DND-41 (cell line): ENCODE data around the gene HARS2.
A peak's percentile ranks its signal among the peaks of the same experiment; 100 is the strongest.
"Not testable (repeated sequence)": the region's sequence is repeated elsewhere in the genome, so short reads cannot be mapped to it uniquely, and the experiment has no call there.

ENCODE experiments used
- ATAC-seq: fragments of 200-7000 bp; cut with Tn5 transposase; 3 replicates; pipeline ENCODE4 v1.9.1; 2021; ENCODE audit warnings: low read depth; ENCODE audit not compliant: insufficient read depth
- DNase-seq: peaks from one replicate; pipeline ENCODE4 v3.0.0-alpha.2; 2020
- H2AFZ ChIP-seq: 2 replicates; pipeline ENCODE4 v1.6.0; 2012; ENCODE audit warnings: low read depth, low read length
- H3K27ac ChIP-seq: 2 replicates; pipeline ENCODE4 v1.5.1; 2012; ENCODE audit warnings: low read length, inconsistent platforms
- H3K27me3 ChIP-seq: fragments of 200-600 bp; sonication (generic); 2 replicates; pipeline ENCODE4 v1.6.0; 2012; ENCODE audit warnings: low read length, mild to moderate bottlenecking, inconsistent platforms; ENCODE audit not compliant: insufficient read depth, poor library complexity
- H3K36me3 ChIP-seq: 2 replicates; pipeline ENCODE4 v1.5.1; 2012; ENCODE audit warnings: low read length, inconsistent platforms; ENCODE audit not compliant: insufficient read depth
- H3K4me1 ChIP-seq: 2 replicates; pipeline ENCODE4 v1.5.1; 2012; ENCODE audit warnings: mild to moderate bottlenecking, low read length; ENCODE audit not compliant: insufficient read depth
- H3K4me2 ChIP-seq: 2 replicates; pipeline ENCODE4 v1.6.0; 2012; ENCODE audit warnings: mild to moderate bottlenecking, moderate library complexity, low read length, inconsistent platforms; ENCODE audit not compliant: insufficient read depth
- H3K4me3 ChIP-seq, 2 experiments: fragments of 200-600 bp in 1 of 2; shearing (Covaris generic) in 1 of 2; 2 replicates each; pipeline ENCODE4 v1.5.1; 2012 to 2016; ENCODE audit warnings: inconsistent platforms in 2 of 2, low read length in 2 of 2, mild to moderate bottlenecking in 2 of 2, low read depth in 1 of 2, moderate library complexity in 1 of 2
- H3K79me2 ChIP-seq: 2 replicates; pipeline ENCODE4 v1.6.0; 2012; ENCODE audit warnings: low read length, inconsistent platforms; ENCODE audit not compliant: insufficient read depth
- H3K9ac ChIP-seq: 2 replicates; pipeline ENCODE4 v1.6.0; 2012; ENCODE audit warnings: low read depth, mild to moderate bottlenecking, inconsistent platforms, low read length, moderate library complexity
- H3K9me3 ChIP-seq: 2 replicates; pipeline ENCODE4 v1.5.1; 2012; ENCODE audit warnings: low read length, moderate library complexity, mild to moderate bottlenecking, inconsistent platforms; ENCODE audit not compliant: insufficient read depth, severe bottlenecking
- H4K20me1 ChIP-seq: 2 replicates; pipeline ENCODE4 v1.6.0; 2012; ENCODE audit warnings: low read length; ENCODE audit not compliant: insufficient read depth
- EZH2 ChIP-seq: IDR thresholded peaks from 3 replicates; pipeline ENCODE4 v1.6.1; 2012; ENCODE audit warnings: borderline replicate concordance, low read depth, mild to moderate bottlenecking, moderate library complexity, low read length, inconsistent platforms; ENCODE audit not compliant: severe bottlenecking
- TF ChIP-seq, protein P1 (sequence below): IDR thresholded peaks from 2 replicates; pipeline ENCODE4 v1.5.1; 2012; ENCODE audit warnings: borderline replicate concordance, low read length, moderate library complexity, mild to moderate bottlenecking; ENCODE audit not compliant: poor library complexity, severe bottlenecking; ENCODE audit errors: extremely low read depth

The HARS2 gene

GRCh38 chr5:140700177-140701144 lies 9.2 kb downstream of the HARS2 start, which contains the start of gene ZMAT2:
Gene ZMAT2 (plus strand): TSS chr5:140700447. CDS start chr5:140700461, 14 bp downstream.
- Histone ChIP-seq H3K36me3 (peaks cover 84% of the 10 kb centered on the region), H3K79me2 (peaks cover 23% of the 10 kb centered on the region), H3K4me3 (peak within 1 kb of the TSS; percentile 50 to 77), H2AFZ (peak within 1 kb of the TSS; percentile 85), H4K20me1 (peaks cover 5% of the 10 kb centered on the region; the same call in 1 of the 2 replicates), H3K27ac (peak within 1 kb of the TSS; percentile 76), H3K27me3 (no peaks in the 10 kb centered on the region), H3K4me2 (peak within 1 kb of the TSS; percentile 77), H3K4me1 (peaks cover 22% of the 10 kb centered on the region), H3K9ac (peak within 1 kb of the TSS; percentile 64), H3K9me3 (no peaks in the 10 kb centered on the region)
- ATAC-seq (peak; percentile 97), DNase-seq (peak; percentile 96)
- TF ChIP-seq, protein P1, sequence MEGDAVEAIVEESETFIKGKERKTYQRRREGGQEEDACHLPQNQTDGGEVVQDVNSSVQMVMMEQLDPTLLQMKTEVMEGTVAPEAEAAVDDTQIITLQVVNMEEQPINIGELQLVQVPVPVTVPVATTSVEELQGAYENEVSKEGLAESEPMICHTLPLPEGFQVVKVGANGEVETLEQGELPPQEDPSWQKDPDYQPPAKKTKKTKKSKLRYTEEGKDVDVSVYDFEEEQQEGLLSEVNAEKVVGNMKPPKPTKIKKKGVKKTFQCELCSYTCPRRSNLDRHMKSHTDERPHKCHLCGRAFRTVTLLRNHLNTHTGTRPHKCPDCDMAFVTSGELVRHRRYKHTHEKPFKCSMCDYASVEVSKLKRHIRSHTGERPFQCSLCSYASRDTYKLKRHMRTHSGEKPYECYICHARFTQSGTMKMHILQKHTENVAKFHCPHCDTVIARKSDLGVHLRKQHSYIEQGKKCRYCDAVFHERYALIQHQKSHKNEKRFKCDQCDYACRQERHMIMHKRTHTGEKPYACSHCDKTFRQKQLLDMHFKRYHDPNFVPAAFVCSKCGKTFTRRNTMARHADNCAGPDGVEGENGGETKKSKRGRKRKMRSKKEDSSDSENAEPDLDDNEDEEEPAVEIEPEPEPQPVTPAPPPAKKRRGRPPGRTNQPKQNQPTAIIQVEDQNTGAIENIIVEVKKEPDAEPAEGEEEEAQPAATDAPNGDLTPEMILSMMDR: no peak
- TF ChIP-seq EZH2: no peak

DNA sequence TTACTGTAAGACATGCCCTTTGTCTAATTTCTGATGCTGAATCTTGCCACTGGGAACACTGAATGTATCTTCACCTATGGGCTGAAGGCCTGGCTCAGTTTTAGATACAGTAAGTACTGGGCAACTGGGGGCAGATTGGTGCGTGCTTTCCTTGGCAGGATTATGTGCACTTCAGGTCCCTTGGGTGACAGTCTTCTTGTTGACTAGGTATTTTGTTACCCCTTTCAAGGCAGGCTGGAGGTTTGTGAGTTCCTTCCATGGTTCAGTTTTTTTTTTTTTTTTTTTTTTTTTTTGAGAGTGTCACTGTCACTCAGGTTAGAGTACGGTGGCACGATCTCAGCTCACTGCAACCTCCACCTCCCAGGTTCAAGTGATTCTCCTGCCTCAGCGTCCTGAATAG lies 16.6 kb downstream of the HARS2 start:
- H2AFZ ChIP-seq: no peak overlapping the region
- H3K9me3 ChIP-seq: no peaks in the 10 kb centered on the region
- H3K79me2 ChIP-seq: peaks cover 1% of the 10 kb centered on the region; the same call in 1 of the 2 replicates
- DNase-seq (no peak), ATAC-seq (no peak)
- no peaks in the 10 kb centered on the region for H3K27me3 ChIP-seq
- peaks cover 26% of the 10 kb centered on the region for H3K4me1 ChIP-seq
- H3K4me3 ChIP-seq: no peak overlapping the region
- H3K27ac ChIP-seq: no peak overlapping the region
- no peak for TF ChIP-seq EZH2
- TF ChIP-seq, protein P1: no peak
- H4K20me1 ChIP-seq: no peaks in the 10 kb centered on the region
- peaks cover 42% of the 10 kb centered on the region for H3K36me3 ChIP-seq
- H3K4me2 ChIP-seq: no peak overlapping the region
- H3K9ac ChIP-seq: no peak overlapping the region

DNA sequence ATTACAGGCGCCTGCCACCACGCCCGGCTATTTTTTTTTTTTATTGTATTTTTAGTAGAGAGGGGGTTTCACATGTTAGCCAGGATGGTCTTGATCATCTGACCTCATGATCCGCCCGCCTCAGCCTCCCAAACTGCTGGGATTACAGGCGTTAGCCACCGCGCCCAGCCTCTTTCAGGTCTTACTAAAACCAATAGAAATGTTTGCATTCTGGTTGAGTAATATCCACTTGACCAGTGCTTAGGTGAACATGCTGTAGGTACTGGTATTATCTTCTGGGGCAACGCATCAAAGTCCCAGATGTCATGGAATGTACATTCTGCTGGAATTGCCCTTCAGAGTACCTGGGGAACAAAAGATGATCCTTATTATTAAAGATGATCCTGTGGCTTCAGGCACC lies 17.5 kb downstream of the HARS2 start:
- ATAC-seq, H3K27me3 ChIP-seq, H3K4me2 ChIP-seq, DNase-seq, H3K9ac ChIP-seq, H3K4me3 ChIP-seq, H3K79me2 ChIP-seq, H3K27ac ChIP-seq, H3K9me3 ChIP-seq, H4K20me1 ChIP-seq, H2AFZ ChIP-seq: not testable (repeated sequence)
- H3K36me3 ChIP-seq: peaks cover 34% of the 10 kb centered on the region
- H3K4me1 ChIP-seq: peaks cover 26% of the 10 kb centered on the region
